Right atrium auricular region (tissue), 2 donors: ENCODE data around the gene TENM4. TPM values are rescaled to one million over a fixed set of nuclear protein-coding genes. Genes with fewer than 3 reads are reported as not detected.

Source experiments
- DNase-seq: peaks from one replicate; pipeline ENCODE4 v3.0.0-alpha.2; 2019; ENCODE audit warnings: low spot score
- H3K27ac ChIP-seq, 2 donors: fragments of 200-600 bp; sonication (generic); 1 replicate in 1 of 2; 2 replicates in 1 of 2; pipeline ENCODE4 v1.5.1; 2016 to 2019
- H3K27me3 ChIP-seq, 2 donors: fragments of 200-600 bp; sonication (generic); one replicate each; pipeline versions ENCODE4 v1.5.1 to v1.6.0; 2017 to 2019
- H3K36me3 ChIP-seq: fragments of 200-600 bp; sonication (generic); one replicate; pipeline ENCODE4 v1.5.1; 2016
- H3K4me1 ChIP-seq, 2 donors: fragments of 200-600 bp; sonication (generic); one replicate each; pipeline versions ENCODE4 v1.5.1 to v1.6.0; 2017 to 2019
- H3K4me3 ChIP-seq, 2 donors: fragments of 200-600 bp; sonication (generic); 1 replicate in 1 of 2; 2 replicates in 1 of 2; pipeline ENCODE4 v1.5.1; 2017 to 2019; ENCODE audit warnings: mild to moderate bottlenecking in 1 of 2, moderate library complexity in 1 of 2
- H3K9me3 ChIP-seq, 2 donors: fragments of 200-600 bp; sonication (generic); one replicate each; pipeline ENCODE4 v1.5.1; 2019
- total RNA-seq, 2 donors: library from RNA; depleted of rRNA; stranded (reverse); fragments of >200 nt; gene quantifications; one replicate each; pipeline ENCODE4 v1.1.0, GENCODE V29; 2016
- TF ChIP-seq, protein P1 (sequence below), 2 donors: fragments of 200-600 bp; sonication (generic); IDR thresholded peaks; one replicate each; pipeline ENCODE4 v1.5.1; 2019; ENCODE audit warnings: antibody characterized with exemption in 2 of 2

The TENM4 gene
- total RNA-seq, 2 donors from 2014 or later: 0.30 to 0.98 TPM

DNA sequence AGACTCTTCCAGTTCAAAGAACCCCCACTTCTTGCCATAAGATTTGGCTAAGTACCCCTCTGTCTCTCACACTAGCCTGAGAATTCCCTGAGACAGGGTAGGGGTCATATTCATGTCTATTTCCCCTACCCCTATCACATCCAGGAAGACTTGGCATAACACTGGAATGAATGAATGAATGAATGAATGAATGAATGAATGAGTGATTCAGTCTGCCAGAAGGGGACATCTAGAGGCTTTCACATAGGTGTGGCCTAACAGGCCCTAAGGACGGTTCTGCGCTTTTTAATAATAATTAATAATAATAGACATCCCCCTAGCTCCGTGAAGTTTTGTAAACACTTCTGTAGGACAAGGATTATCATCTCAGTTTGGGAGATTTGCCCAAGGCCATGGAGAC lies 415.7 kb downstream of the TENM4 start:
- no peaks in the 10 kb centered on the region for H3K4me1 ChIP-seq
- H3K27me3 ChIP-seq: no peaks in the 10 kb centered on the region

DNA sequence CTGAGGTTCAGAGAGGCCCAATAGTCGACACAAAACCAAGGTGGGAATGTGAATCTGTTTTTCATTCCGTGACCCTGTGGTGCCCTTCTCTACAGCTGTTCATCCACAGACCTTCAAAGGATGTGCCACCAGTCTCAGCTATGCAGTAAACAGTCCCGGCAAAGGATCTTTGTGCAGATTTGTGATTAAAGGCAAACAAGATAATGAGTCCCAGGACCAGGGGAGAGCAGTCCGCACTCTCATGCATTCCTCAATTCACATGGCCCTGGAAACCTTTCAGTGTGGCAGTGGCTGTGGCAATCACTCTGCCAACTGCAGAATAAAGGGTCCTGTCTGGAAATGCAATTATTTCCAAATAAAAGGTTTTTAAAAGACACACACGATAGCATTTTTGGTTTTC lies 418.6 kb downstream of the TENM4 start:
- H3K4me1 ChIP-seq: no peaks in the 10 kb centered on the region
- TF ChIP-seq, protein P1, sequence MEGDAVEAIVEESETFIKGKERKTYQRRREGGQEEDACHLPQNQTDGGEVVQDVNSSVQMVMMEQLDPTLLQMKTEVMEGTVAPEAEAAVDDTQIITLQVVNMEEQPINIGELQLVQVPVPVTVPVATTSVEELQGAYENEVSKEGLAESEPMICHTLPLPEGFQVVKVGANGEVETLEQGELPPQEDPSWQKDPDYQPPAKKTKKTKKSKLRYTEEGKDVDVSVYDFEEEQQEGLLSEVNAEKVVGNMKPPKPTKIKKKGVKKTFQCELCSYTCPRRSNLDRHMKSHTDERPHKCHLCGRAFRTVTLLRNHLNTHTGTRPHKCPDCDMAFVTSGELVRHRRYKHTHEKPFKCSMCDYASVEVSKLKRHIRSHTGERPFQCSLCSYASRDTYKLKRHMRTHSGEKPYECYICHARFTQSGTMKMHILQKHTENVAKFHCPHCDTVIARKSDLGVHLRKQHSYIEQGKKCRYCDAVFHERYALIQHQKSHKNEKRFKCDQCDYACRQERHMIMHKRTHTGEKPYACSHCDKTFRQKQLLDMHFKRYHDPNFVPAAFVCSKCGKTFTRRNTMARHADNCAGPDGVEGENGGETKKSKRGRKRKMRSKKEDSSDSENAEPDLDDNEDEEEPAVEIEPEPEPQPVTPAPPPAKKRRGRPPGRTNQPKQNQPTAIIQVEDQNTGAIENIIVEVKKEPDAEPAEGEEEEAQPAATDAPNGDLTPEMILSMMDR (IDR thresholded peaks at IDR 0.05): no peak
- DNase-seq: no peak
- no peaks in the 10 kb centered on the region for H3K27me3 ChIP-seq
- H3K36me3 ChIP-seq: no peaks in the 10 kb centered on the region
- no peak overlapping the region for H3K4me3 ChIP-seq
- H3K27ac ChIP-seq: no peak overlapping the region
- no peaks in the 10 kb centered on the region for H3K9me3 ChIP-seq

More for the DNA sequence above, 415.7 kb downstream of the TENM4 start:
- H3K27ac ChIP-seq: no peak overlapping the region
- no peak for DNase-seq
- no peaks in the 10 kb centered on the region for H3K9me3 ChIP-seq
- no peak overlapping the region for H3K4me3 ChIP-seq
- TF ChIP-seq, protein P1 (IDR thresholded peaks at IDR 0.05): no peak
- H3K36me3 ChIP-seq: no peaks in the 10 kb centered on the region

DNA sequence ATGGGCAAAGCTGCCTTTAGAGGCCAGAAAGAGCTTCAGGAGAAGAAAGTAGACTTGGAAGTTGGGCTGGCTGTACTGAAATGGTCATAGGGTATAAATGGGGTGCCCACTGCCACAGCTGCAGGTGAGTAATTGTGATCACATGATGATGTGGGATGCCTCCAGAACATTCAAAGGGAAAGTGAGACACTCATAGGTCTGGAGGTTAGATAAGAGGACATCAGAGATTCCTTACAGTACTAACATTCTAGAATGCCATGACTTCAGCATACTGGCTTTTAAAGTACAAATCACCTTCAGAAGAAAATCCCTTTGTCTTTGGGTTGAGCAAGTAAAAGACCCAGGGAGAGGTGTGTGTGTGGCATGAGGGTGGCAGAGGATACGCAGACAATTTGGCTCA lies 419.2 kb downstream of the TENM4 start:
- TF ChIP-seq, protein P1 (IDR thresholded peaks at IDR 0.05): no peak
- DNase-seq: no peak
- no peaks in the 10 kb centered on the region for H3K4me1 ChIP-seq

DNA sequence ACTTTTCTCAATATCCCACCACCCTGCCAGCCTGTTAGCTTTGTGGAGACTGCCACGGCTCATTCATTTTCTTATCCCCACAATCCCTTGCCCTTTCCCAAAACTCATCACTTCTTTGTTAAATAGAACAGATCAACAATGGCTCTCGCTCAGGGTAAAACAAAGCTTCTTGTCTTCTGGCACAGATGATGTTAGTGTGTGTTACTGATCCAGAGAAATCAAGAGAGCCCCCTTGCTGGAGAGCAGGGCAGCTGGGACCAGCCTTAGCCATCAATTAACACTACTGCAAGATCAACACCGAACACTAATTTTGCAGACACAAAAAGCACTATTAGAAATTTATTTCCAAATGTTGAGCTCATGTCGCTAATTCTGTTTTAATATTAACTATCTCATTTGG lies 420.9 kb downstream of the TENM4 start:
- no peak for DNase-seq
- Histone ChIP-seq H3K36me3 (no peaks in the 10 kb centered on the region), H3K4me1 (no peaks in the 10 kb centered on the region), H3K27ac (no peak overlapping the region), H3K27me3 (no peaks in the 10 kb centered on the region), H3K4me3 (no peak overlapping the region), H3K9me3 (no peaks in the 10 kb centered on the region)
- TF ChIP-seq, protein P1 (IDR thresholded peaks at IDR 0.05): no peak

More for the DNA sequence above, 419.2 kb downstream of the TENM4 start:
- no peaks in the 10 kb centered on the region for H3K9me3 ChIP-seq
- no peak overlapping the region for H3K4me3 ChIP-seq
- no peaks in the 10 kb centered on the region for H3K36me3 ChIP-seq
- H3K27me3 ChIP-seq: no peaks in the 10 kb centered on the region
- no peak overlapping the region for H3K27ac ChIP-seq

DNA sequence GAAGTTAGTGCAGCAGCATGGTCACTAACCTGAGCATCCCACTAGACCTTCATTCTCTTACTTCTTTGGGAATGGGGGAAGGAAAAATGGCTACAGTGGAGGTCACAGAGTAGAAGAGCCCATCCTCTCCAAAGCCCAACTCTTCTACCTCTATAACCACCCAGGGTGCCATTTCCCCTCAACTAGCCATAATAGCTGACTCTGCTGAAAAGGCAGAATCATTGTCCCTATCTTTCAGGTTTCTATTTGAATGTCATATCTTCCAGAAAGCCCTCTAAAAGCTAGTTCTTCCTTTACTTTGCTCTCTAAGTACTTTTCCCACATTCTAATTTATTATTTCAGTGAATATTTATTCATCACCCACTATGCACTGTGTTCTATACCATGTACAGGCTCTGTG lies 421.6 kb downstream of the TENM4 start:
- TF ChIP-seq, protein P1 (IDR thresholded peaks at IDR 0.05): no peak
- Histone ChIP-seq H3K27me3 (no peaks in the 10 kb centered on the region), H3K36me3 (no peaks in the 10 kb centered on the region), H3K9me3 (no peaks in the 10 kb centered on the region), H3K4me3 (no peak overlapping the region), H3K4me1 (no peaks in the 10 kb centered on the region), H3K27ac (no peak overlapping the region)
- DNase-seq: no peak

DNA sequence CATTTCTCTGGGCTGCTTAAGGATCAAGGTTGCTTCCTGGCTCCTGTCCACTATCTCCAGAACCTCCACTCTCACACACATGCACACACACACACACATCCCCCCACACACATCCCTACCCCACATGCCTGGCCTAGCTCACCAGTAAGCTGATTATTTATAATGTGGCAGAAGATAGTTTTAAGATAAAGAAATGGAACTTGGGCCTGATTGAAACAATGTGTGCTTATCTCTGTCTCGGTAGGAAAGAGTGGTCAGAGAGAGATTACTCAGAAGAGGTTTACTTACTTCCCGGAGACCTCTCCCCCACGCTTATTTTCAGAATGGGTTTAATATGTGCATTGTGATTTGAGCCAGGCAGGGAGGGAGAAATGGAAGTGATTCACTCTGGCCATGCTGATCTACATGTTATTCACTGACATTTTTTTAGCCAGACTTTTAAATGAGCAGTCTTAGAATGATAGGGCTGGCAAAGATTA lies 422.4 kb downstream of the TENM4 start:
- H3K36me3 ChIP-seq: no peaks in the 10 kb centered on the region
- H3K4me3 ChIP-seq: no peak overlapping the region
- H3K4me1 ChIP-seq: no peaks in the 10 kb centered on the region
- H3K27me3 ChIP-seq: no peaks in the 10 kb centered on the region
- no peak for DNase-seq
- H3K27ac ChIP-seq: no peak overlapping the region
- TF ChIP-seq, protein P1 (IDR thresholded peaks at IDR 0.05): no peak
- no peaks in the 10 kb centered on the region for H3K9me3 ChIP-seq
